ENCODE measurements around the gene NKX6-2. TPM values are rescaled to one million over a fixed set of nuclear protein-coding genes. Genes with fewer than 3 reads are reported as not detected.

NKX6-2 gene
- total and polyA plus RNA-seq, 2 experiments from 2014 or later, result 0.03 to 5.0 TPM

GRCh38 chr10:132756591-132756990, 29.4 kb downstream of the NKX6-2 start:
- Histone ChIP-seq H3K27ac (no peak overlapping the region), H3K4me2 (no peak overlapping the region), H3K4me1 (ENCODE audit: insufficient read depth) (no peaks in the 10 kb centered on the region), H4K20me1 (ENCODE audit: insufficient read depth, poor library complexity, severe bottlenecking) (no peaks in the 10 kb centered on the region), H3K36me3 (replicated peaks; ENCODE audit: insufficient read depth, low read depth) (no peaks in the 10 kb centered on the region), H3K9me2 (replicated peaks; ENCODE audit: insufficient read depth) (no peaks in the 10 kb centered on the region), H3K4me3 (no peak overlapping the region), H3K27me3 (no peaks in the 10 kb centered on the region), H3K9me3 (ENCODE audit: low read depth) (no peaks in the 10 kb centered on the region), H3K79me2 (no peaks in the 10 kb centered on the region), H2AFZ (no peak overlapping the region)
- WGBS (ENCODE audit: low lambda C conversion rate, missing lambda C conversion rate), result 95% methylated on average over 14 of the region's 14 CpGs
- TF ChIP-seq EZH2 (IDR thresholded peaks at IDR 0.05; ENCODE audit: borderline replicate concordance) (no peak), EZH2phosphoT487 (IDR thresholded peaks at IDR 0.05; ENCODE audit: low read depth, severe bottlenecking, unreplicated experiment) (no peak), CTCF (IDR thresholded peaks at IDR 0.05; ENCODE audit: poor library complexity) (no peak)
- no peak for DNase-seq (ENCODE audit: low spot score)

- WGBS (ENCODE audit: low lambda C conversion rate, missing lambda C conversion rate), result 95% methylated on average over 13 of the region's 15 CpGs
- H3K4me1 ChIP-seq (ENCODE audit: insufficient read depth), result no peaks in the 10 kb centered on the region
- H4K20me1 ChIP-seq (ENCODE audit: insufficient read depth, poor library complexity, severe bottlenecking), result no peaks in the 10 kb centered on the region
- H2AFZ ChIP-seq, result no peak overlapping the region
- H3K4me2 ChIP-seq, result no peak overlapping the region
- H3K79me2 ChIP-seq, result no peaks in the 10 kb centered on the region
- no peaks in the 10 kb centered on the region for H3K9me3 ChIP-seq (ENCODE audit: low read depth)
- DNase-seq (ENCODE audit: low spot score), result no peak
- no peak for TF ChIP-seq CTCF (IDR thresholded peaks at IDR 0.05; ENCODE audit: poor library complexity)
- no peak for TF ChIP-seq EZH2phosphoT487 (IDR thresholded peaks at IDR 0.05; ENCODE audit: low read depth, severe bottlenecking, unreplicated experiment)
- no peak for TF ChIP-seq EZH2 (IDR thresholded peaks at IDR 0.05; ENCODE audit: borderline replicate concordance)
- no peaks in the 10 kb centered on the region for H3K27me3 ChIP-seq
- H3K36me3 ChIP-seq (replicated peaks; ENCODE audit: insufficient read depth, low read depth), result no peaks in the 10 kb centered on the region
- no peak overlapping the region for H3K4me3 ChIP-seq
- no peak overlapping the region for H3K27ac ChIP-seq
- H3K9me2 ChIP-seq (replicated peaks; ENCODE audit: insufficient read depth), result no peaks in the 10 kb centered on the region
Measured at GRCh38 chr10:132755166-132755711, 30.7 kb downstream of the NKX6-2 start.

- Histone ChIP-seq H3K79me2 (no peaks in the 10 kb centered on the region), H4K20me1 (ENCODE audit: insufficient read depth, poor library complexity, severe bottlenecking) (no peaks in the 10 kb centered on the region), H3K27ac (no peak overlapping the region), H3K4me3 (no peak overlapping the region), H3K4me2 (no peak overlapping the region), H2AFZ (no peak overlapping the region), H3K27me3 (no peaks in the 10 kb centered on the region), H3K4me1 (ENCODE audit: insufficient read depth) (no peaks in the 10 kb centered on the region), H3K9me3 (ENCODE audit: low read depth) (no peaks in the 10 kb centered on the region), H3K36me3 (replicated peaks; ENCODE audit: insufficient read depth, low read depth) (no peaks in the 10 kb centered on the region), H3K9me2 (replicated peaks; ENCODE audit: insufficient read depth) (no peaks in the 10 kb centered on the region)
- DNase-seq (ENCODE audit: low spot score), result no peak
- TF ChIP-seq EZH2phosphoT487 (IDR thresholded peaks at IDR 0.05; ENCODE audit: low read depth, severe bottlenecking, unreplicated experiment), result no peak
- TF ChIP-seq EZH2 (IDR thresholded peaks at IDR 0.05; ENCODE audit: borderline replicate concordance), result no peak
- no peak for TF ChIP-seq CTCF (IDR thresholded peaks at IDR 0.05; ENCODE audit: poor library complexity)
- 98% methylated on average over 18 of the region's 18 CpGs for WGBS (ENCODE audit: low lambda C conversion rate, missing lambda C conversion rate)
Measured at GRCh38 chr10:132754071-132754470, 31.9 kb downstream of the NKX6-2 start.
